ENCODE data around the gene PRM1.

The PRM1 gene

GRCh38 chr16:11265124-11265523 lies 16.0 kb downstream of the PRM1 start:
- DNase-seq (no peak), ATAC-seq (replicated peaks) (no peak)
- H3K36me3 Mint-ChIP-seq (ENCODE audit: insufficient read depth): peaks cover 2% of the 10 kb centered on the region
- no peak overlapping the region for H3K4me3 Mint-ChIP-seq
- peaks cover 9 to 14% of the 10 kb centered on the region in 2 donors for H3K4me1 Mint-ChIP-seq (ENCODE audit: low read depth in 2 of 2)
- H3K9me3 Mint-ChIP-seq: no peaks in the 10 kb centered on the region
- no peak overlapping the region for H3K27ac Mint-ChIP-seq
- H3K27me3 Mint-ChIP-seq: no peaks in the 10 kb centered on the region

- Mint-ChIP-seq H3K36me3 (ENCODE audit: insufficient read depth) (peaks cover 2% of the 10 kb centered on the region), H3K4me3 (peak overlapping the region in 1 of 2 donors; percentile 19), H3K4me1 (ENCODE audit: low read depth in 2 of 2) (peaks cover 9 to 14% of the 10 kb centered on the region in 2 donors), H3K9me3 (no peaks in the 10 kb centered on the region), H3K27ac (peak overlapping the region in 1 of 2 donors; percentile 52), H3K27me3 (no peaks in the 10 kb centered on the region)
- peak; percentile 14 for ATAC-seq (replicated peaks)
- no peak for DNase-seq
Measured at GRCh38 chr16:11264155-11264832, 16.8 kb downstream of the PRM1 start.

GRCh38 chr16:11263737-11264136 lies 17.4 kb downstream of the PRM1 start:
- DNase-seq: no peak
- Mint-ChIP-seq H3K27me3 (no peaks in the 10 kb centered on the region), H3K27ac (peak overlapping the region; percentile 1 to 52), H3K4me3 (peak overlapping the region in 1 of 2 donors; percentile 19), H3K36me3 (ENCODE audit: insufficient read depth) (peaks cover 2% of the 10 kb centered on the region), H3K4me1 (ENCODE audit: low read depth in 2 of 2) (peaks cover 11 to 16% of the 10 kb centered on the region in 2 donors), H3K9me3 (no peaks in the 10 kb centered on the region)
- peak; percentile 77 for ATAC-seq (replicated peaks)

DNA sequence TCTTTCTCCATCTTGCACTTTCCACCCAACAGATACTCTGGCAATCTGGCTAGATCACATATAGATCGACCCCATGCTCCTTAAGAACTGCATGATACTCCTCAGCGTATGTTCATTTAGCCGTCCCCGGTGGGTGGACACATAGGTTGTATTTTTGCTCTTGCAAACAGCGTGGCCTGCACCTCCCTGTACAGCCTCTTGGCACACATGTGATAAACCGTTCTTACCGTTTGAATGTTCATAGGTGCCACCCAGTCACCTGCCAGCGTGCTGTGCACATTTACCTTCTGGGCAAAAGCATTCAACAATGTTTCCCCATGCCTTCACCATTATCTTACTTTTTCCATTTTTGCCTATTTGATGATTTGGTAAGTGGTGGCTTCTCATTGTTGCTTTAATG lies 18.2 kb downstream of the PRM1 start:
- ATAC-seq (replicated peaks) (no peak), DNase-seq (no peak)
- H3K27me3 Mint-ChIP-seq: no peaks in the 10 kb centered on the region
- H3K27ac Mint-ChIP-seq: peak overlapping the region in 1 of 2 donors; percentile 52
- H3K36me3 Mint-ChIP-seq (ENCODE audit: insufficient read depth): peaks cover 2% of the 10 kb centered on the region
- H3K9me3 Mint-ChIP-seq: no peaks in the 10 kb centered on the region
- peaks cover 18 to 22% of the 10 kb centered on the region in 2 donors for H3K4me1 Mint-ChIP-seq (ENCODE audit: low read depth in 2 of 2)
- no peak overlapping the region for H3K4me3 Mint-ChIP-seq

DNA sequence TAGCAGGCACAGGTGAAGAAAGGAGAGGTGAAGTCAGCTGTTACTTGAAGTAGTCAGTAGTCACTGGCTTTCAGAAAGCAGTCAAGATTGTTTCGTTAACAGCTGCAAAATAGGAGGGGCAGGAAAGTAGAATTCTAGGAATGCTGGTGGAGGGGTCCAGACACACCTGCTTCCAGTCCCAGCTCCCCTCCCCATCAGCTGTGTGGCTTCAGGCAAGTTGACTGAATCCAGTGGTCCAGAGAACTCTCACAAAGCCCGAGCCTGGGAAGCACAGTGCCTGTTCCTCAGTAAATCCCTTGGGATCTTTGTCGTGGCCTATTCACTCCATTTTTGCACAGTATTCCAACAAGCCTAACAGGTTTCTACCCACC lies 20.5 kb downstream of the PRM1 start:
- H3K4me1 Mint-ChIP-seq (ENCODE audit: low read depth in 2 of 2): peaks cover 24 to 31% of the 10 kb centered on the region in 2 donors

GRCh38 chr16:11259655-11260595 lies 21.2 kb downstream of the PRM1 start:
- H3K4me3 Mint-ChIP-seq: peak overlapping the region in 1 of 2 donors; percentile 66
- H3K9me3 Mint-ChIP-seq: no peaks in the 10 kb centered on the region
- DNase-seq (no peak), ATAC-seq (replicated peaks) (no peak)
- no peaks in the 10 kb centered on the region for H3K27me3 Mint-ChIP-seq
- peaks cover 20% of the 10 kb centered on the region for H3K36me3 Mint-ChIP-seq (ENCODE audit: insufficient read depth)
- H3K4me1 Mint-ChIP-seq (ENCODE audit: low read depth in 2 of 2): peaks cover 24 to 31% of the 10 kb centered on the region in 2 donors
- peak overlapping the region; percentile 49 to 50 for H3K27ac Mint-ChIP-seq

More for the DNA sequence above, 20.5 kb downstream of the PRM1 start:
- H3K27me3 Mint-ChIP-seq: no peaks in the 10 kb centered on the region
- peaks cover 13% of the 10 kb centered on the region for H3K36me3 Mint-ChIP-seq (ENCODE audit: insufficient read depth)
- H3K4me3 Mint-ChIP-seq: no peak overlapping the region
- DNase-seq (no peak), ATAC-seq (replicated peaks) (no peak)
- no peak overlapping the region for H3K27ac Mint-ChIP-seq
- H3K9me3 Mint-ChIP-seq: no peaks in the 10 kb centered on the region

DNA sequence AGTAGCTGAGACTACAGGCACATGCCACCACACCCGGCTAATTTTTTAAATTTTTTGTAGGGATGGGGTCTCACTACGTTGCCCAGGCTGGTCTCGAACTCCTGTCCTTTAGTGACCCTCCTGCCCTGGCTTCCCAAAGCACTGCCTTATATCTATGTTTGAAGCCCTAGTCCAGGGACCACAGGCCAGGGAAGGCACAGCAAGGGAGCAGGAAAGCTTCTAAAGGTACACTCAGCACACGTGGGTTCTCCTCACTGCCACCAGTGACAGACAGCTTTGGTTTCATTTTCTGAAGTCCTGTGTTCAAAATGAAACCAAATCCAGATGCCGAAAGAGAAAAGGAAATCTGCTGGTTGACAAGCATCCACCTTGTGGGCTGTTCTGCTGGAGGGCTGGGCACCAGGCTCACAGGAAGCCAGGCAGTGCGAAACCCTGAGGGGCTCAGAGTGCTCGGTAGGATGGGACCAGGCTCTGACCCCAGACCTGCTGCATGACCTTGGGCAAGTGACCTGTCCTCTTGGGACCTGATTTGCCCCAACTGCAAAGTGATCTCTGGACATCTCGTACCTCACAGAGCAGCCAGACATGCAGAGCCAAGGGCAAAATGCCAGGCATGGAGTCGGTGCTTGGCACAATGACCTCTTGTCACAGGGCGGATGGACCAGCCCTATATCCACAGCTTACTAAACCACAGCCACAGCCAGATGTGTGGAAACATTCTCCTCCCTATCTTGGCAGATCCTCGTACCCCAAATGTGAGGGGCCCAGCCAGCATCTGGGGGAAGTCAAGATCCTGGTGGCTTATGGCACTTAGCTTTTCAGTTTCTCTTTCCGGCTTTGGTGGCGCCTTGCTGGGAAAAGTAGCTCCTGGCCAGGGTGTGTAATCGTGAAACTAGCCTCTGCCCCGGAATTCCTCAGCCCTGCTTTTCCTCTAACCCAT lies 22.3 kb downstream of the PRM1 start:
- peak overlapping the region; percentile 53 to 66 for H3K4me3 Mint-ChIP-seq
- peaks cover 26% of the 10 kb centered on the region for H3K36me3 Mint-ChIP-seq (ENCODE audit: insufficient read depth)
- peak; percentile 10 for ATAC-seq (replicated peaks)
- peaks cover 22 to 29% of the 10 kb centered on the region in 2 donors for H3K4me1 Mint-ChIP-seq (ENCODE audit: low read depth in 2 of 2)
- no peak for DNase-seq
- peak overlapping the region; percentile 50 to 78 for H3K27ac Mint-ChIP-seq
- H3K27me3 Mint-ChIP-seq: no peaks in the 10 kb centered on the region
- no peaks in the 10 kb centered on the region for H3K9me3 Mint-ChIP-seq

GRCh38 chr16:11257131-11257938 lies 23.8 kb downstream of the PRM1 start:
- Mint-ChIP-seq H3K9me3 (no peaks in the 10 kb centered on the region), H3K36me3 (ENCODE audit: insufficient read depth) (peaks cover 41% of the 10 kb centered on the region), H3K27ac (peak overlapping the region; percentile 94 to 99), H3K4me1 (ENCODE audit: low read depth in 2 of 2) (peaks cover 30 to 31% of the 10 kb centered on the region in 2 donors), H3K27me3 (no peaks in the 10 kb centered on the region), H3K4me3 (peak overlapping the region; percentile 87 to 98)
- peak; percentile 45 to 54 (median 46) for DNase-seq
- peak; percentile 14 for ATAC-seq (replicated peaks)

- H3K27me3 Mint-ChIP-seq: no peaks in the 10 kb centered on the region
- H3K4me1 Mint-ChIP-seq (ENCODE audit: low read depth in 2 of 2): peaks cover 35 to 37% of the 10 kb centered on the region in 2 donors
- H3K4me3 Mint-ChIP-seq: peak overlapping the region; percentile 87 to 98
- peaks cover 47% of the 10 kb centered on the region for H3K36me3 Mint-ChIP-seq (ENCODE audit: insufficient read depth)
- no peaks in the 10 kb centered on the region for H3K9me3 Mint-ChIP-seq
- ATAC-seq (replicated peaks) (no peak), DNase-seq (no peak)
- peak overlapping the region; percentile 94 to 99 for H3K27ac Mint-ChIP-seq
Measured at GRCh38 chr16:11256661-11257130, 24.4 kb downstream of the PRM1 start.

GRCh38 chr16:11255737-11256660 lies 25.1 kb downstream of the PRM1 start, which contains the start of gene SOCS1:
Gene SOCS1 (minus strand): TSS chr16:11256204. CDS start chr16:11255478, 726 bp downstream.
- DNase-seq (peak; percentile 76 to 82 (median 79)), ATAC-seq (replicated peaks) (peak; percentile 55)
- H3K27ac Mint-ChIP-seq: peak within 1 kb of the TSS; percentile 96 to 99
- H3K9me3 Mint-ChIP-seq: no peaks in the 10 kb centered on the region
- no peaks in the 10 kb centered on the region for H3K27me3 Mint-ChIP-seq
- peak within 1 kb of the TSS; percentile 87 to 98 for H3K4me3 Mint-ChIP-seq
- H3K36me3 Mint-ChIP-seq (ENCODE audit: insufficient read depth): peaks cover 52% of the 10 kb centered on the region
- H3K4me1 Mint-ChIP-seq (ENCODE audit: low read depth in 2 of 2): peaks cover 38% of the 10 kb centered on the region in 2 donors

Measured in effector memory CD8-positive, alpha-beta T cell (primary cell).